A204.1 (cell line): ENCODE measurements around the gene FYN.

ENCODE experiments used
- FAIRE-seq: peaks from 2 replicates; lab custom pipeline; 2012; peaks lifted over from hg19 to GRCh38; lab: Jason Lieb, UNC

Gene FYN

GRCh38 chr6:111680015-111680712 is 193.1 kb downstream of the FYN start:
- no peak for FAIRE-seq

GRCh38 chr6:111679126-111679858 is 194.0 kb downstream of the FYN start:
- no peak for FAIRE-seq

- FAIRE-seq, result no peak
Measured at GRCh38 chr6:111677249-111677990, 195.8 kb downstream of the FYN start.

- no peak for FAIRE-seq
Measured at GRCh38 chr6:111676383-111676782, 196.9 kb downstream of the FYN start.

- FAIRE-seq, result no peak
Measured at GRCh38 chr6:111674883-111675282, 198.4 kb downstream of the FYN start.

GRCh38 chr6:111674413-111674812 is 198.8 kb downstream of the FYN start:
- FAIRE-seq, result no peak

GRCh38 chr6:111673937-111674336 is 199.3 kb downstream of the FYN start:
- FAIRE-seq, result no peak

- FAIRE-seq, result no peak
Measured at GRCh38 chr6:111673532-111673931, 199.7 kb downstream of the FYN start.

- no peak for FAIRE-seq
Measured at GRCh38 chr6:111672761-111673450, 200.3 kb downstream of the FYN start.

GRCh38 chr6:111669326-111669725 is 203.9 kb downstream of the FYN start:
- no peak for FAIRE-seq

- no peak for FAIRE-seq
Measured at GRCh38 chr6:111668410-111668809, 204.8 kb downstream of the FYN start.

GRCh38 chr6:111667931-111668330 is 205.3 kb downstream of the FYN start:
- FAIRE-seq, result no peak

- no peak for FAIRE-seq
Measured at GRCh38 chr6:111666847-111667246, 206.4 kb downstream of the FYN start.

- no peak for FAIRE-seq
Measured at GRCh38 chr6:111664565-111665030, 208.7 kb downstream of the FYN start.

GRCh38 chr6:111663692-111664564 is 209.3 kb downstream of the FYN start:
- no peak for FAIRE-seq

- no peak for FAIRE-seq
Measured at GRCh38 chr6:111662794-111663593, 210.3 kb downstream of the FYN start.

GRCh38 chr6:111662072-111662793 is 211.0 kb downstream of the FYN start:
- no peak for FAIRE-seq

- no peak for FAIRE-seq
Measured at GRCh38 chr6:111661541-111662061, 211.7 kb downstream of the FYN start.

GRCh38 chr6:111660531-111660930 is 212.7 kb downstream of the FYN start:
- FAIRE-seq, result no peak
